HCT116 (cell line): ENCODE data around the gene B4GALNT4.
A peak's percentile ranks its signal among the peaks of the same experiment; 100 is the strongest.

Experiments
- CTCF ChIP-seq, 3 experiments: fragments of 200-600 bp in 1 of 3; sonication (generic) in 1 of 3; IDR thresholded peaks in 2 of 3; conservative IDR thresholded peaks in 1 of 3; 2 replicates each; pipeline ENCODE4 v1.5.1; 2012 to 2017; ENCODE audit warnings: low read depth in 2 of 3, low read length in 2 of 3, antibody characterized with exemption in 1 of 3, borderline replicate concordance in 1 of 3, control low read depth in 1 of 3, mild to moderate bottlenecking in 1 of 3, mixed read lengths in 1 of 3, mixed run types in 1 of 3, moderate library complexity in 1 of 3; ENCODE audit not compliant: insufficient read depth in 1 of 3
- EZH2 ChIP-seq: fragments of 200-600 bp; sonication (generic); IDR thresholded peaks from 2 replicates; pipeline ENCODE4 v1.6.1; 2017; ENCODE audit warnings: antibody characterized with exemption, mixed run types
- JUND ChIP-seq: IDR thresholded peaks from 2 replicates; pipeline ENCODE4 v1.6.1; 2012
- MAX ChIP-seq: IDR thresholded peaks from 2 replicates; pipeline ENCODE4 v1.6.1; 2012
- POLR2A ChIP-seq: IDR thresholded peaks from 2 replicates; pipeline ENCODE4 v1.7.0; 2011; ENCODE audit warnings: borderline replicate concordance; ENCODE audit not compliant: insufficient read depth, insufficient read length; ENCODE audit errors: extremely low read depth
- POLR2AphosphoS5 ChIP-seq: IDR thresholded peaks from 2 replicates; pipeline ENCODE4 v1.6.1; 2011; ENCODE audit warnings: mild to moderate bottlenecking, low read depth, low read length, moderate library complexity
- RAD21 ChIP-seq: IDR thresholded peaks from 2 replicates; pipeline ENCODE4 v1.6.1; 2012; ENCODE audit warnings: low read depth, mild to moderate bottlenecking
- SIN3A ChIP-seq: IDR thresholded peaks from 2 replicates; pipeline ENCODE4 v1.6.1; 2012; ENCODE audit warnings: low read depth
- YY1 ChIP-seq: IDR thresholded peaks from 2 replicates; pipeline ENCODE4 v1.6.1; 2011; ENCODE audit warnings: low read length, low read depth, moderate library complexity, mild to moderate bottlenecking; ENCODE audit not compliant: insufficient replicate concordance; ENCODE audit errors: extremely low read depth
- ZFX ChIP-seq: fragments of 450-650 bp; IDR thresholded peaks from 2 replicates; pipeline ENCODE4 v1.6.1; 2017
- ZNF274 ChIP-seq: fragments of 200-500 bp; sonication (Bioruptor generic); IDR thresholded peaks from 2 replicates; pipeline ENCODE4 v1.6.1; 2014; ENCODE audit warnings: mild to moderate bottlenecking, low read depth, low read length, inconsistent platforms

GRCh38 chr11:393219-394033 is 24.1 kb downstream of the B4GALNT4 start:
- TF ChIP-seq POLR2A (peak; percentile 9), RAD21 (no peak), EZH2 (no peak), POLR2AphosphoS5 (peak; percentile 53; the same call in 1 of the 2 replicates), CTCF (IDR thresholded peaks at IDR 0.05 in 2 of 3, conservative IDR thresholded peaks at IDR 0.05 in 1 of 3; ENCODE audit: borderline replicate concordance in 1 of 3, insufficient read depth in 1 of 3, low read depth in 2 of 3, low read length in 2 of 3) (no peak), MAX (no peak), YY1 (no peak), SIN3A (no peak), JUND (no peak), ZNF274 (no peak), ZFX (no peak)
